Spleen (tissue), 11 donors: ENCODE results near the gene KIT. TPM values are rescaled to one million over a fixed set of nuclear protein-coding genes. Genes with fewer than 3 reads are reported as not detected.

ENCODE experiments used
- DNase-seq: peaks from one replicate; pipeline ENCODE4 v3.0.0-alpha.2; 2020
- H3K27ac ChIP-seq, 8 donors: fragments of 200-600 bp; sonication (generic) in 7 of 8; 1 replicate in 4 of 8; 2 replicates in 4 of 8; pipeline versions ENCODE4 v1.5.0 to v1.8.0; 2016 to 2021; ENCODE audit warnings: inconsistent platforms in 4 of 8, mild to moderate bottlenecking in 4 of 8, moderate library complexity in 1 of 8
- H3K27me3 ChIP-seq, 7 donors: fragments of 200-600 bp; sonication (generic) in 6 of 7; replicated peaks in 1 of 7; 1 replicate in 4 of 7; 2 replicates in 3 of 7; pipeline versions ENCODE4 v1.5.0 to v1.8.0; 2016 to 2021; ENCODE audit warnings: inconsistent platforms in 3 of 7, mild to moderate bottlenecking in 1 of 7
- H3K36me3 ChIP-seq, 6 donors: fragments of 200-600 bp; sonication (generic) in 5 of 6; 1 replicate in 4 of 6; 2 replicates in 2 of 6; pipeline versions ENCODE4 v1.5.0 to v1.8.0; 2016 to 2021; ENCODE audit warnings: inconsistent platforms in 2 of 6
- H3K4me1 ChIP-seq, 6 donors: fragments of 200-600 bp; sonication (generic) in 5 of 6; 1 replicate in 3 of 6; 2 replicates in 3 of 6; pipeline versions ENCODE4 v1.5.0 to v1.8.0; 2016 to 2021; ENCODE audit warnings: inconsistent platforms in 3 of 6
- H3K4me3 ChIP-seq, 8 donors: fragments of 200-600 bp; sonication (generic) in 7 of 8; 1 replicate in 4 of 8; 2 replicates in 4 of 8; pipeline versions ENCODE4 v1.5.0 to v1.8.0; 2016 to 2021; ENCODE audit warnings: inconsistent platforms in 4 of 8, mild to moderate bottlenecking in 4 of 8, moderate library complexity in 2 of 8
- H3K9me3 ChIP-seq, 8 donors: fragments of 200-600 bp; sonication (generic) in 7 of 8; 1 replicate in 4 of 8; 2 replicates in 4 of 8; pipeline versions ENCODE4 v1.5.0 to v1.8.0; 2016 to 2021; ENCODE audit warnings: inconsistent platforms in 4 of 8
- POLR2A ChIP-seq, 3 donors: fragments of 450-650 bp; IDR thresholded peaks; one replicate each; pipeline ENCODE4 v1.5.1; 2017; ENCODE audit warnings: antibody characterized with exemption in 3 of 3, mild to moderate bottlenecking in 1 of 3
- POLR2AphosphoS5 ChIP-seq, 3 donors: sonication (generic); formaldehyde crosslinking; IDR thresholded peaks; one replicate each; pipeline ENCODE4 v1.5.1; 2017; ENCODE audit warnings: antibody characterized with exemption in 3 of 3
- WGBS, 5 donors: extraction: QIAGEN DNeasy Blood & Tissue Kit in 3 of 5; methylation state at CpG; one replicate each; pipeline versions ENCODE4 v1.1.5 to v1.1.7; 2013 to 2018; 5-methylcytosine and 5-hydroxymethylcytosine counted together
- intact Hi-C: fragments of 100-400 bp; cut with DNase I; formaldehyde crosslinking; loops from one replicate; pipeline ENCODE4 v1.15.0; 2023; ENCODE audit warnings: low total_unique reads
- polyA plus RNA-seq, 3 donors: library from polyadenylated mRNA; stranded (reverse); fragments of 200-250 nt; gene quantifications; one replicate each; pipeline ENCODE4 v1.2.1, GENCODE V29; 2013
- total RNA-seq, 7 donors: library from RNA; depleted of rRNA in 3 of 7; stranded (reverse); fragments of >200 nt in 3 of 7; fragmentation: NEBNext Ultra II Directional in 4 of 7; extraction: Animal tissue kit (Norgen Biotek cat#: 25700) in 4 of 7; gene quantifications; one replicate each; pipeline versions ENCODE4 v1.1.0 to v1.2.1, GENCODE V29; 2016 to 2021
- TF ChIP-seq, protein P1 (sequence below), 11 experiments: fragments of 200-600 bp in 7 of 11; fragments of 450-650 bp in 4 of 11; sonication (generic) in 4 of 11; IDR thresholded peaks in 8 of 11; conservative IDR thresholded peaks in 3 of 11; 1 replicate in 7 of 11; 2 replicates in 4 of 11; pipeline versions ENCODE4 v1.4.0 to v1.8.0; 2016 to 2021; ENCODE audit warnings: antibody characterized with exemption in 11 of 11, inconsistent platforms in 4 of 11, mild to moderate bottlenecking in 1 of 11
- donor health status: healthy with polysubstance abuse.
- donor health status: DM: no; HTN: no; CAD: no; lungs with moderate emphysema.
- donor health status: DM: no; HTN: no; CAD: no.
- donor health status: Bipolar disorder and iron deficiency.
- donor health status: healthy.
- donor health status: DM: no; HTN: no; CAD: no.
- donor health status: DM: yes; HTN: yes; CAD: no.

The KIT gene
- total and polyA plus RNA-seq, 10 donors = 0.24 to 16.8 (median 3.2) TPM

DNA sequence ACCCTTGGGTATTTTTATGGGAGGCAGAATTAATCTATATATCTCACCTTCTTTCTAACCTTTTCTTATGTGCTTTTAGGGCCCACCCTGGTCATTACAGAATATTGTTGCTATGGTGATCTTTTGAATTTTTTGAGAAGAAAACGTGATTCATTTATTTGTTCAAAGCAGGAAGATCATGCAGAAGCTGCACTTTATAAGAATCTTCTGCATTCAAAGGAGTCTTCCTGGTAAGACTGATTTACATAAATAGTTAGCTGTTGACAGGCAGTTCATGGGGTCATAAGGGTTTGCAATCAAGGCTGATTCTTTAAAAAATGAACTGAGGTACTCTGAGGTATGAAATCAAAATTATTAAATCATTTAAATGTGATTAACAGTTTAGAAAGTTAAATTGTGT is 71.5 kb downstream of the KIT start:
- intact Hi-C loops = no loop called here
- no peak overlapping the region for H3K4me3 ChIP-seq

DNA sequence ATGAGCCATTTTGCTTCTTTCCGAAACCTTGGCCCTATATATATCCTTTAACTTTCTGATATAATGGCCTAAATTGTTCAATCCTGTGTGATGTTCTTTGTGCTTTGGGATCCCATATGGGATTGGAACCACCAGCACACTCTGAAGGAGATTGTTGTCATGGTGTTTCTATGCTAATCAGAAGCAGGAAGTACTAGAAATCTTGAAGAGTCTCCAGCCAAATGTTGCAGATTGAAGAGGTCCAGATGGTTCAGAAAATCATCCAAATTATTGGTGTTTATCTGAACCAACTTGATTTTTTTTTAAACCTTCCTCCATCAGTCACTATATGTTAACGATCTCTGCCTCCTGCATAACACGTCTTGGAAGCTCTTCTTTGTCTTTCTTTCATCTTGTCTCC is 72.8 kb downstream of the KIT start:
- no peak for TF ChIP-seq POLR2A (IDR thresholded peaks at IDR 0.05)
- TF ChIP-seq POLR2AphosphoS5 (IDR thresholded peaks at IDR 0.05) = no peak
- TF ChIP-seq, protein P1, sequence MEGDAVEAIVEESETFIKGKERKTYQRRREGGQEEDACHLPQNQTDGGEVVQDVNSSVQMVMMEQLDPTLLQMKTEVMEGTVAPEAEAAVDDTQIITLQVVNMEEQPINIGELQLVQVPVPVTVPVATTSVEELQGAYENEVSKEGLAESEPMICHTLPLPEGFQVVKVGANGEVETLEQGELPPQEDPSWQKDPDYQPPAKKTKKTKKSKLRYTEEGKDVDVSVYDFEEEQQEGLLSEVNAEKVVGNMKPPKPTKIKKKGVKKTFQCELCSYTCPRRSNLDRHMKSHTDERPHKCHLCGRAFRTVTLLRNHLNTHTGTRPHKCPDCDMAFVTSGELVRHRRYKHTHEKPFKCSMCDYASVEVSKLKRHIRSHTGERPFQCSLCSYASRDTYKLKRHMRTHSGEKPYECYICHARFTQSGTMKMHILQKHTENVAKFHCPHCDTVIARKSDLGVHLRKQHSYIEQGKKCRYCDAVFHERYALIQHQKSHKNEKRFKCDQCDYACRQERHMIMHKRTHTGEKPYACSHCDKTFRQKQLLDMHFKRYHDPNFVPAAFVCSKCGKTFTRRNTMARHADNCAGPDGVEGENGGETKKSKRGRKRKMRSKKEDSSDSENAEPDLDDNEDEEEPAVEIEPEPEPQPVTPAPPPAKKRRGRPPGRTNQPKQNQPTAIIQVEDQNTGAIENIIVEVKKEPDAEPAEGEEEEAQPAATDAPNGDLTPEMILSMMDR (IDR thresholded peaks at IDR 0.05 in 8 of 11, conservative IDR thresholded peaks at IDR 0.05 in 3 of 11) = no peak
- no peaks in the 10 kb centered on the region for H3K9me3 ChIP-seq
- H3K27me3 ChIP-seq = no peaks in the 10 kb centered on the region
- no peak overlapping the region for H3K4me3 ChIP-seq
- intact Hi-C loops = no loop called here
- DNase-seq = no peak
- H3K36me3 ChIP-seq = no peaks in the 10 kb centered on the region
- WGBS, 5 donors = 79 to 94% (median 91%) methylated on average over 3 of the region's 3 CpGs
- no peak overlapping the region for H3K27ac ChIP-seq
- no peaks in the 10 kb centered on the region for H3K4me1 ChIP-seq

More for the DNA sequence above, 71.5 kb downstream of the KIT start:
- H3K4me1 ChIP-seq = no peaks in the 10 kb centered on the region
- DNase-seq = no peak
- no peak overlapping the region for H3K27ac ChIP-seq
- 50 to 85% (median 79%) methylated on average over 1 of the region's 1 CpG for WGBS, 5 donors
- H3K27me3 ChIP-seq = no peaks in the 10 kb centered on the region
- TF ChIP-seq POLR2A (IDR thresholded peaks at IDR 0.05) (no peak), POLR2AphosphoS5 (IDR thresholded peaks at IDR 0.05) (no peak)
- TF ChIP-seq, protein P1 (IDR thresholded peaks at IDR 0.05 in 8 of 11, conservative IDR thresholded peaks at IDR 0.05 in 3 of 11) = no peak
- H3K36me3 ChIP-seq = no peaks in the 10 kb centered on the region
- no peaks in the 10 kb centered on the region for H3K9me3 ChIP-seq

DNA sequence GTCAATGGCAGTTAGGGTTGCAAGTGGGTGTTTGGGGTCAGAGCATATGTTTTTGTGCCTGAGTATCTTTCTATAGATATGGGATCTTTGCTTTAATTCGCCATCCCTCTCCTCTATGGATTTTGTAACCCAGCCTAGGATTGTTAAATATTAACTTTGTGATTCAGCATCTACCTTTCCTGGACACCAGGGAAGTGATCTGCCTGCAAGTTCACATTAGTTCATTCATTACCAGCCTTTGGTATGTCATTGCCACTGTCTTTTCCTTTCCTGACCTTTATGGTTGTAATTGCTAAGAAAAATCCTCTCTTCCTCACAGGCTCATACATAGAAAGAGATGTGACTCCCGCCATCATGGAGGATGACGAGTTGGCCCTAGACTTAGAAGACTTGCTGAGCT is 73.8 kb downstream of the KIT start:
- H3K4me1 ChIP-seq = no peaks in the 10 kb centered on the region
- H3K9me3 ChIP-seq = no peaks in the 10 kb centered on the region
- TF ChIP-seq POLR2A (IDR thresholded peaks at IDR 0.05) (no peak), POLR2AphosphoS5 (IDR thresholded peaks at IDR 0.05) (no peak)
- TF ChIP-seq, protein P1 (IDR thresholded peaks at IDR 0.05 in 8 of 11, conservative IDR thresholded peaks at IDR 0.05 in 3 of 11) = no peak
- no peak overlapping the region for H3K27ac ChIP-seq
- no peak overlapping the region for H3K4me3 ChIP-seq
- WGBS, 5 donors = 82 to 93% (median 85%) methylated on average over 3 of the region's 3 CpGs
- intact Hi-C loops = no loop called here
- H3K36me3 ChIP-seq = no peaks in the 10 kb centered on the region
- H3K27me3 ChIP-seq = no peaks in the 10 kb centered on the region
- DNase-seq = no peak

DNA sequence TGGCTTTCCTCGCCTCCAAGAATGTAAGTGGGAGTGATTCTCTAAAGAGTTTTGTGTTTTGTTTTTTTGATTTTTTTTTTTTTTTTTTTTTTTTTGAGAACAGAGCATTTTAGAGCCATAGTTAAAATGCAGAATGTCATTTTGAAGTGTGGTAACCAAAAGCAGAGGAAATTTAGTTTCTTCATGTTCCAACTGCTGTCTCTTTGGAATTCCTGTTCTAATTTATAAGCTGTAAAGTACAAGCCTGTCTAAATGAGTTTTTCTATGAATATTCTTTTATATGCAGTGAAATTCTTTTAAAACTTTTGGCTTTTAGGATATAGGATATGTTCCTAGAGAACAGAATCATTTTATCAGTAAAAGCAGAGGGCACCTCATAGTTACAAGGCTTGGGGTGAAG is 74.2 kb downstream of the KIT start:
- no peak overlapping the region for H3K27ac ChIP-seq

More for the DNA sequence above, 74.2 kb downstream of the KIT start:
- TF ChIP-seq, protein P1 (IDR thresholded peaks at IDR 0.05 in 8 of 11, conservative IDR thresholded peaks at IDR 0.05 in 3 of 11) = no peak
- TF ChIP-seq POLR2A (IDR thresholded peaks at IDR 0.05) (no peak), POLR2AphosphoS5 (IDR thresholded peaks at IDR 0.05) (no peak)
- Histone ChIP-seq H3K36me3 (no peaks in the 10 kb centered on the region), H3K4me3 (no peak overlapping the region), H3K4me1 (no peaks in the 10 kb centered on the region), H3K27me3 (no peaks in the 10 kb centered on the region), H3K9me3 (no peaks in the 10 kb centered on the region)
- 75 to 93% (median 78%) methylated on average over 1 of the region's 1 CpG for WGBS, 5 donors
- intact Hi-C loops = no loop called here
- DNase-seq = no peak
